GM12878 (cell line): ENCODE measurements around the gene GALNT12. TPM values are rescaled to one million over a fixed set of nuclear protein-coding genes. Genes with fewer than 3 reads are reported as not detected.

Experiments used
- ATAC-seq: fragments of 200-7000 bp; cut with Tn5 transposase; 3 replicates; pipeline ENCODE4 v1.9.1; 2020; ENCODE audit warnings: mild to moderate bottlenecking, moderate library complexity
- BruUV-seq: library from RNA; stranded (reverse); fragments of 400-500 nt; replicated peaks from 2 replicates; lab custom pipeline; 2021; lab: Mats Ljungman, UMichigan
- CTCF ChIA-PET: fragments of 300-600 bp; sonication (Branson Sonifier 250); formaldehyde crosslinking; extraction: SDS; loops from one replicate; lab custom pipeline; 2021; ENCODE audit warnings: inconsistent platforms; lab: Yijun Ruan, JAX
- POLR2A ChIA-PET: fragments of 350-600 bp; formaldehyde crosslinking; extraction: SDS; loops from one replicate; lab custom pipeline; 2021; ENCODE audit warnings: inconsistent platforms; lab: Charles Lee
- RAD21 ChIA-PET: fragments of 300-600 bp; sonication (Branson Sonifier 250); formaldehyde crosslinking; loops from one replicate; lab custom pipeline; 2023; ENCODE audit warnings: antibody characterized with exemption; ENCODE audit not compliant: unreplicated experiment; lab: Charles Lee
- SMC1A ChIA-PET: fragments of 300-600 bp; sonication (Branson Sonifier 250); formaldehyde crosslinking; loops from one replicate; lab custom pipeline; 2023; ENCODE audit not compliant: unreplicated experiment, uncharacterized antibody; lab: Charles Lee
- DNase-seq: peaks from one replicate; pipeline ENCODE4 v3.0.0-alpha.2; 2011; ENCODE audit warnings: low read depth, low spot score
- FAIRE-seq: peaks from 3 replicates; lab custom pipeline; 2011; peaks lifted over from hg19 to GRCh38; lab: Jason Lieb, UNC
- H2AFZ ChIP-seq: 2 replicates; pipeline ENCODE4 v1.6.0; 2011; ENCODE audit warnings: low read depth, low read length, control low read depth; ENCODE audit not compliant: control insufficient read depth
- H3K27ac ChIP-seq: 2 replicates; pipeline ENCODE4 v1.5.1; 2011; ENCODE audit warnings: control low read depth; ENCODE audit not compliant: control insufficient read depth, insufficient read depth
- H3K27me3 ChIP-seq, 2 experiments: replicated peaks in 1 of 2; 2 replicates each; pipeline versions ENCODE4 v1.6.0 to v1.6.1; 2011; ENCODE audit warnings: low read length in 1 of 2; ENCODE audit not compliant: control insufficient read depth in 2 of 2, insufficient read depth in 2 of 2
- H3K36me3 ChIP-seq, 2 experiments: 2 replicates each; pipeline ENCODE4 v1.5.1; 2011; ENCODE audit warnings: low read length in 1 of 2; ENCODE audit not compliant: control insufficient read depth in 2 of 2, insufficient read depth in 2 of 2
- H3K4me1 ChIP-seq: 2 replicates; pipeline ENCODE4 v1.6.1; 2011; ENCODE audit warnings: mild to moderate bottlenecking, low read length, moderate library complexity, mixed read lengths; ENCODE audit not compliant: control insufficient read depth, insufficient read depth
- H3K4me2 ChIP-seq: 2 replicates; pipeline ENCODE4 v1.6.0; 2011; ENCODE audit warnings: control low read depth; ENCODE audit not compliant: control insufficient read depth, insufficient read depth
- H3K4me3 ChIP-seq: fragments of 200-600 bp; sonication (generic); 2 replicates; pipeline ENCODE4 v1.5.1; 2016
- H3K79me2 ChIP-seq: 2 replicates; pipeline ENCODE4 v1.6.0; 2011; ENCODE audit warnings: low read length; ENCODE audit not compliant: control insufficient read depth, insufficient read depth
- H3K9ac ChIP-seq: 2 replicates; pipeline ENCODE4 v1.8.0; 2011; ENCODE audit warnings: low read length, control low read depth, mixed read lengths; ENCODE audit not compliant: control insufficient read depth, insufficient read depth
- H3K9me3 ChIP-seq: replicated peaks from 3 replicates; pipeline ENCODE4 v1.5.1; 2011; ENCODE audit warnings: mild to moderate bottlenecking, low read length; ENCODE audit not compliant: control insufficient read depth, insufficient read depth
- H4K20me1 ChIP-seq: 2 replicates; pipeline ENCODE4 v1.6.0; 2011; ENCODE audit not compliant: control insufficient read depth, insufficient read depth
- ATF7 ChIP-seq: fragments of 450-650 bp; IDR thresholded peaks from 2 replicates; pipeline ENCODE4 v1.6.1; 2016; ENCODE audit warnings: low read depth, mild to moderate bottlenecking
- DPF2 ChIP-seq: fragments of 450-650 bp; IDR thresholded peaks from 2 replicates; pipeline ENCODE4 v1.6.1; 2017; ENCODE audit warnings: mild to moderate bottlenecking
- HDAC6 ChIP-seq: fragments of 200-600 bp; sonication (generic); IDR thresholded peaks from one replicate; pipeline ENCODE4 v1.8.0; 2017; ENCODE audit warnings: antibody characterized with exemption; ENCODE audit not compliant: unreplicated experiment
- MEF2B ChIP-seq: fragments of 450-650 bp; IDR thresholded peaks from 2 replicates; pipeline ENCODE4 v1.6.1; 2018; ENCODE audit warnings: mild to moderate bottlenecking, moderate library complexity; ENCODE audit not compliant: partially characterized antibody, poor library complexity, severe bottlenecking
- RAD51 ChIP-seq: fragments of 450-650 bp; IDR thresholded peaks from 2 replicates; pipeline ENCODE4 v1.6.1; 2016; ENCODE audit warnings: moderate library complexity, mild to moderate bottlenecking, inconsistent platforms
- RCOR1 ChIP-seq: conservative IDR thresholded peaks from 2 replicates; pipeline ENCODE4 v1.6.1; 2012; ENCODE audit warnings: low read depth, low read length, improper control_type of control experiment
- TCF3 ChIP-seq: IDR thresholded peaks from 2 replicates; pipeline ENCODE4 v1.6.1; 2012; ENCODE audit warnings: low read depth, mild to moderate bottlenecking, low read length, borderline replicate concordance; ENCODE audit not compliant: insufficient read depth
- WRNIP1 ChIP-seq: IDR thresholded peaks from 2 replicates; pipeline ENCODE4 v1.6.1; 2011; ENCODE audit warnings: low read depth, low read length, improper control_type of control experiment, borderline replicate concordance
- ZBED1 ChIP-seq: IDR thresholded peaks from 2 replicates; pipeline ENCODE4 v1.6.1; 2016; ENCODE audit warnings: borderline replicate concordance
- whole genome bisulfite sequencing: methylation state at CpG from one replicate; pipeline ENCODE4 v1.1.6; 2016; ENCODE audit warnings: low lambda C conversion rate; ENCODE audit not compliant: insufficient replicate concordance, insufficient coverage; ENCODE audit errors: missing lambda C conversion rate; 5-methylcytosine and 5-hydroxymethylcytosine counted together
- in situ Hi-C: fragments of 300-500 bp; cut with MboI; formaldehyde crosslinking; loops from 9 replicates; pipeline ENCODE4 v1.14.3; 2018; ENCODE audit warnings: mixed read lengths
- intact Hi-C: fragments of 100-400 bp; cut with micrococcal nuclease; formaldehyde crosslinking; loops from one replicate; pipeline ENCODE4 v1.14.2; 2022; ENCODE audit not compliant: unreplicated experiment
- polyA plus RNA-seq, 11 experiments: library from polyadenylated mRNA; depleted of rRNA in 4 of 11; unstranded in 6 of 11; stranded (reverse) in 5 of 11; fragments of >200 nt; fragmentation: Nextera tagmentation in 4 of 11; fragmentation: Illumina TruSeq in 1 of 11; extraction: Ambion mirVana in 4 of 11; extraction: Trizol in 1 of 11; gene quantifications; 1 replicate in 1 of 11; 2 replicates in 10 of 11; pipeline versions ENCODE4 v1.2.1 to v1.2.3, GENCODE V29; 2011 to 2016; ENCODE audit warnings: inconsistent platforms in 2 of 11, missing spikeins in 2 of 11, low read depth in 1 of 11
- total RNA-seq, 4 experiments: library from RNA; depleted of rRNA in 3 of 4; stranded (reverse); fragments of >200 nt in 3 of 4; fragmentation: Illumina TruSeq in 1 of 4; extraction: Trizol in 1 of 4; gene quantifications; 2 replicates each; pipeline versions ENCODE4 v1.2.1 to v1.2.3, GENCODE V29; 2013 to 2021
- TF ChIP-seq, protein P1 (sequence below): IDR thresholded peaks from 2 replicates; pipeline ENCODE4 v1.6.1; 2012; ENCODE audit warnings: mild to moderate bottlenecking, low read depth, low read length
- TF ChIP-seq, protein P2 (sequence below): fragments of 450-650 bp; formaldehyde crosslinking; IDR thresholded peaks from 2 replicates; pipeline ENCODE4 v1.4.0; 2020; ENCODE audit warnings: mild to moderate bottlenecking, moderate library complexity
- TF ChIP-seq, protein P3 (sequence below): fragments of 450-650 bp; formaldehyde crosslinking; IDR thresholded peaks from 2 replicates; pipeline ENCODE4 v1.4.0; 2022; ENCODE audit warnings: mild to moderate bottlenecking, moderate library complexity

GALNT12 gene
- total and polyA plus RNA-seq, 10 of the 15 experiments (the other 5 are each of a cell fraction or from before 2014, with no cell fraction given) = 0.13 to 5.3 (median 3.2) TPM

DNA sequence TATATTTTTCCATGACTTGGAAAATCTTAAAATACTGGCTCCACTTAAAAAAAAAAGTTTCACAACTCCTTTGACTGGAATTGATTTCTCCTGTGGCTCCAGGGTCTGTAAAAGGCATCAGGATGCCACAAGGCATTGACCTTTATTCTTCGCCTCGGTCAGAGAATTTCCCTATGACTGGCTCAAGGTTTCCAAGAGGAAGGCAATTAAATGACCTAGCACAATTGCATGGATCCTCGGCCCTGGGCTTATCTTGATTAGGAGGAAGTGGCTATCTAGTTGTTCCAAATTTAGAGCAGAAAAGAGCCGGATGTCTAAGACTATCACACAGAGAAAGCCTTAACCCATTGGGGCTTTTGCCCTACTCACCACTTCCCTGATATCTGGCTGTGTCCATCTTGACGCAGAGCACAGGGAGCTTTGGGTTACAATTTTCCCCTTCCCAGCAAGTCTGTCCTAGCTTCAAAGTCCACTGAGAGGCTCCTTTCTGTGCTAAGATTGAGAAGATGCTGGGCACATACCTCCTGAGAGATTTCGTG, 79.3 kb downstream of the GALNT12 start:
- ATAC-seq = no peak
- H4K20me1 ChIP-seq = no peaks in the 10 kb centered on the region
- no peak for DNase-seq
- WGBS = 24% methylated on average over 6 of the region's 6 CpGs
- H3K36me3 ChIP-seq = no peaks in the 10 kb centered on the region
- intact Hi-C loops (no loop called here), in situ Hi-C loops (no loop called here)
- H3K4me2 ChIP-seq = no peak overlapping the region
- H3K4me3 ChIP-seq = no peak overlapping the region
- H3K27me3 ChIP-seq = peaks cover 0 to 1% of the 10 kb centered on the region in 2 experiments
- CTCF ChIA-PET = no interaction called here
- no TSS peak for BruUV-seq
- FAIRE-seq = no peak
- no peak overlapping the region for H3K27ac ChIP-seq
- no peak overlapping the region for H2AFZ ChIP-seq
- no peak overlapping the region for H3K9ac ChIP-seq
- no peaks in the 10 kb centered on the region for H3K4me1 ChIP-seq
- no peaks in the 10 kb centered on the region for H3K9me3 ChIP-seq
- RAD21 ChIA-PET = no interaction called here
- POLR2A ChIA-PET = no interaction called here
- SMC1A ChIA-PET = no interaction called here
- H3K79me2 ChIP-seq = no peaks in the 10 kb centered on the region
- TF ChIP-seq RCOR1 (no peak), RAD51 (no peak), TCF3 (no peak), ATF7 (no peak), DPF2 (no peak), HDAC6 (no peak), MEF2B (no peak), ZBED1 (no peak), WRNIP1 (no peak)
- TF ChIP-seq, protein P1, sequence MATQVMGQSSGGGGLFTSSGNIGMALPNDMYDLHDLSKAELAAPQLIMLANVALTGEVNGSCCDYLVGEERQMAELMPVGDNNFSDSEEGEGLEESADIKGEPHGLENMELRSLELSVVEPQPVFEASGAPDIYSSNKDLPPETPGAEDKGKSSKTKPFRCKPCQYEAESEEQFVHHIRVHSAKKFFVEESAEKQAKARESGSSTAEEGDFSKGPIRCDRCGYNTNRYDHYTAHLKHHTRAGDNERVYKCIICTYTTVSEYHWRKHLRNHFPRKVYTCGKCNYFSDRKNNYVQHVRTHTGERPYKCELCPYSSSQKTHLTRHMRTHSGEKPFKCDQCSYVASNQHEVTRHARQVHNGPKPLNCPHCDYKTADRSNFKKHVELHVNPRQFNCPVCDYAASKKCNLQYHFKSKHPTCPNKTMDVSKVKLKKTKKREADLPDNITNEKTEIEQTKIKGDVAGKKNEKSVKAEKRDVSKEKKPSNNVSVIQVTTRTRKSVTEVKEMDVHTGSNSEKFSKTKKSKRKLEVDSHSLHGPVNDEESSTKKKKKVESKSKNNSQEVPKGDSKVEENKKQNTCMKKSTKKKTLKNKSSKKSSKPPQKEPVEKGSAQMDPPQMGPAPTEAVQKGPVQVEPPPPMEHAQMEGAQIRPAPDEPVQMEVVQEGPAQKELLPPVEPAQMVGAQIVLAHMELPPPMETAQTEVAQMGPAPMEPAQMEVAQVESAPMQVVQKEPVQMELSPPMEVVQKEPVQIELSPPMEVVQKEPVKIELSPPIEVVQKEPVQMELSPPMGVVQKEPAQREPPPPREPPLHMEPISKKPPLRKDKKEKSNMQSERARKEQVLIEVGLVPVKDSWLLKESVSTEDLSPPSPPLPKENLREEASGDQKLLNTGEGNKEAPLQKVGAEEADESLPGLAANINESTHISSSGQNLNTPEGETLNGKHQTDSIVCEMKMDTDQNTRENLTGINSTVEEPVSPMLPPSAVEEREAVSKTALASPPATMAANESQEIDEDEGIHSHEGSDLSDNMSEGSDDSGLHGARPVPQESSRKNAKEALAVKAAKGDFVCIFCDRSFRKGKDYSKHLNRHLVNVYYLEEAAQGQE = no peak
- TF ChIP-seq, protein P2, sequence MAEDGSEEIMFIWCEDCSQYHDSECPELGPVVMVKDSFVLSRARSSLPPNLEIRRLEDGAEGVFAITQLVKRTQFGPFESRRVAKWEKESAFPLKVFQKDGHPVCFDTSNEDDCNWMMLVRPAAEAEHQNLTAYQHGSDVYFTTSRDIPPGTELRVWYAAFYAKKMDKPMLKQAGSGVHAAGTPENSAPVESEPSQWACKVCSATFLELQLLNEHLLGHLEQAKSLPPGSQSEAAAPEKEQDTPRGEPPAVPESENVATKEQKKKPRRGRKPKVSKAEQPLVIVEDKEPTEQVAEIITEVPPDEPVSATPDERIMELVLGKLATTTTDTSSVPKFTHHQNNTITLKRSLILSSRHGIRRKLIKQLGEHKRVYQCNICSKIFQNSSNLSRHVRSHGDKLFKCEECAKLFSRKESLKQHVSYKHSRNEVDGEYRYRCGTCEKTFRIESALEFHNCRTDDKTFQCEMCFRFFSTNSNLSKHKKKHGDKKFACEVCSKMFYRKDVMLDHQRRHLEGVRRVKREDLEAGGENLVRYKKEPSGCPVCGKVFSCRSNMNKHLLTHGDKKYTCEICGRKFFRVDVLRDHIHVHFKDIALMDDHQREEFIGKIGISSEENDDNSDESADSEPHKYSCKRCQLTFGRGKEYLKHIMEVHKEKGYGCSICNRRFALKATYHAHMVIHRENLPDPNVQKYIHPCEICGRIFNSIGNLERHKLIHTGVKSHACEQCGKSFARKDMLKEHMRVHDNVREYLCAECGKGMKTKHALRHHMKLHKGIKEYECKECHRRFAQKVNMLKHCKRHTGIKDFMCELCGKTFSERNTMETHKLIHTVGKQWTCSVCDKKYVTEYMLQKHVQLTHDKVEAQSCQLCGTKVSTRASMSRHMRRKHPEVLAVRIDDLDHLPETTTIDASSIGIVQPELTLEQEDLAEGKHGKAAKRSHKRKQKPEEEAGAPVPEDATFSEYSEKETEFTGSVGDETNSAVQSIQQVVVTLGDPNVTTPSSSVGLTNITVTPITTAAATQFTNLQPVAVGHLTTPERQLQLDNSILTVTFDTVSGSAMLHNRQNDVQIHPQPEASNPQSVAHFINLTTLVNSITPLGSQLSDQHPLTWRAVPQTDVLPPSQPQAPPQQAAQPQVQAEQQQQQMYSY (CRISPR knock-in tag) = no peak
- TF ChIP-seq, protein P3, sequence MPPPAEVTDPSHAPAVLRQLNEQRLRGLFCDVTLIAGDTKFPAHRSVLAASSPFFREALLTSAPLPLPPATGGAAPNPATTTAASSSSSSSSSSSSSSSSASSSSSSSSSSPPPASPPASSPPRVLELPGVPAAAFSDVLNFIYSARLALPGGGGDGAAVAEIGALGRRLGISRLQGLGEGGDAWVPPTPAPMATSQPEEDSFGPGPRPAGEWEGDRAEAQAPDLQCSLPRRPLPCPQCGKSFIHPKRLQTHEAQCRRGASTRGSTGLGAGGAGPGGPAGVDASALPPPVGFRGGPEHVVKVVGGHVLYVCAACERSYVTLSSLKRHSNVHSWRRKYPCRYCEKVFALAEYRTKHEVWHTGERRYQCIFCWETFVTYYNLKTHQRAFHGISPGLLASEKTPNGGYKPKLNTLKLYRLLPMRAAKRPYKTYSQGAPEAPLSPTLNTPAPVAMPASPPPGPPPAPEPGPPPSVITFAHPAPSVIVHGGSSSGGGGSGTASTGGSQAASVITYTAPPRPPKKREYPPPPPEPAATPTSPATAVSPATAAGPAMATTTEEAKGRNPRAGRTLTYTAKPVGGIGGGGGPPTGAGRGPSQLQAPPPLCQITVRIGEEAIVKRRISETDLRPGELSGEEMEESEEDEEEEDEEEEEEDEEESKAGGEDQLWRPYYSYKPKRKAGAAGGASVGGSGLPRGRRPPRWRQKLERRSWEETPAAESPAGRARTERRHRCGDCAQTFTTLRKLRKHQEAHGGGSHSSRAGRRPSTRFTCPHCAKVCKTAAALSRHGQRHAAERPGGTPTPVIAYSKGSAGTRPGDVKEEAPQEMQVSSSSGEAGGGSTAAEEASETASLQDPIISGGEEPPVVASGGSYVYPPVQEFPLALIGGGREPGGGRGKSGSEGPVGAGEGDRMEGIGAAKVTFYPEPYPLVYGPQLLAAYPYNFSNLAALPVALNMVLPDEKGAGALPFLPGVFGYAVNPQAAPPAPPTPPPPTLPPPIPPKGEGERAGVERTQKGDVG (CRISPR knock-in tag) = no peak
